HEK293 (cell line): ENCODE measurements around the gene STXBP4.

Source experiments
- BCL11A ChIP-seq: fragments of 450-650 bp; formaldehyde crosslinking; IDR thresholded peaks from 2 replicates; pipeline ENCODE4 v1.5.1; 2016; ENCODE audit warnings: low read depth, missing biosample characterization, missing genetic modification characterization
- CTCF ChIP-seq: fragments of 450-650 bp; formaldehyde crosslinking; IDR thresholded peaks from 2 replicates; pipeline ENCODE4 v1.5.1; 2016; ENCODE audit warnings: missing biosample characterization, missing genetic modification characterization
- PBX3 ChIP-seq: sonication (generic); formaldehyde crosslinking; IDR thresholded peaks from 2 replicates; pipeline ENCODE4 v1.8.1; 2022; ENCODE audit warnings: mild to moderate bottlenecking, moderate library complexity, missing genetic modification reagents
- PRDM6 ChIP-seq: fragments of 450-650 bp; formaldehyde crosslinking; IDR thresholded peaks from 2 replicates; pipeline ENCODE4 v1.5.1; 2017; ENCODE audit warnings: missing biosample characterization, missing genetic modification characterization
- RBAK ChIP-seq: fragments of 450-650 bp; formaldehyde crosslinking; IDR thresholded peaks from 2 replicates; pipeline ENCODE4 v1.5.1; 2016; ENCODE audit warnings: missing biosample characterization, missing genetic modification characterization
- REST ChIP-seq: fragments of 450-650 bp; formaldehyde crosslinking; IDR thresholded peaks from 2 replicates; pipeline ENCODE4 v1.5.1; 2016; ENCODE audit warnings: missing biosample characterization, missing genetic modification characterization
- SP3 ChIP-seq: fragments of 450-650 bp; formaldehyde crosslinking; IDR thresholded peaks from 2 replicates; pipeline ENCODE4 v1.5.1; 2016; ENCODE audit warnings: missing biosample characterization, missing genetic modification characterization
- YY1 ChIP-seq: fragments of 450-650 bp; formaldehyde crosslinking; IDR thresholded peaks from 2 replicates; pipeline ENCODE4 v1.5.1; 2018; ENCODE audit warnings: missing biosample characterization, missing genetic modification characterization
- ZBTB26 ChIP-seq: fragments of 450-650 bp; formaldehyde crosslinking; optimal IDR thresholded peaks from 2 replicates; pipeline ENCODE3; 2016; ENCODE audit warnings: missing biosample characterization, mild to moderate bottlenecking, missing genetic modification characterization
- ZBTB8A ChIP-seq: fragments of 450-650 bp; formaldehyde crosslinking; IDR thresholded peaks from 2 replicates; pipeline ENCODE4 v1.5.1; 2016; ENCODE audit warnings: missing biosample characterization, missing genetic modification characterization
- ZNF184 ChIP-seq: fragments of 450-650 bp; IDR thresholded peaks from 2 replicates; pipeline ENCODE4 v1.5.1; 2018; ENCODE audit warnings: missing biosample characterization, mild to moderate bottlenecking, missing genetic modification characterization
- ZNF311 ChIP-seq: fragments of 450-650 bp; formaldehyde crosslinking; IDR thresholded peaks from 2 replicates; pipeline ENCODE4 v1.5.1; 2017; ENCODE audit warnings: missing biosample characterization, missing genetic modification characterization, borderline replicate concordance
- ZNF530 ChIP-seq: fragments of 450-650 bp; formaldehyde crosslinking; IDR thresholded peaks from 2 replicates; pipeline ENCODE4 v1.5.1; 2016; ENCODE audit warnings: low read depth, missing biosample characterization, missing genetic modification characterization

- TF ChIP-seq ZNF311, result no peak
- TF ChIP-seq SP3, result no peak
- TF ChIP-seq ZBTB8A (tag by site-specific recombination), result no peak
- TF ChIP-seq CTCF, result no peak
- TF ChIP-seq BCL11A, result no peak
- TF ChIP-seq ZNF530 (tag by site-specific recombination), result no peak
- no peak for TF ChIP-seq PBX3
- TF ChIP-seq YY1, result no peak
- TF ChIP-seq ZNF184 (tag by site-specific recombination), result no peak
- TF ChIP-seq PRDM6 (tag by site-specific recombination), result no peak
- no peak for TF ChIP-seq REST
- no peak for TF ChIP-seq RBAK (tag by site-specific recombination)
- no peak for TF ChIP-seq ZBTB26 (tag by site-specific recombination)
Measured at GRCh38 chr17:54945671-54946070, 22.9 kb upstream of the STXBP4 start.
